Measurements from ENCODE around the gene BEST4.

DNA sequence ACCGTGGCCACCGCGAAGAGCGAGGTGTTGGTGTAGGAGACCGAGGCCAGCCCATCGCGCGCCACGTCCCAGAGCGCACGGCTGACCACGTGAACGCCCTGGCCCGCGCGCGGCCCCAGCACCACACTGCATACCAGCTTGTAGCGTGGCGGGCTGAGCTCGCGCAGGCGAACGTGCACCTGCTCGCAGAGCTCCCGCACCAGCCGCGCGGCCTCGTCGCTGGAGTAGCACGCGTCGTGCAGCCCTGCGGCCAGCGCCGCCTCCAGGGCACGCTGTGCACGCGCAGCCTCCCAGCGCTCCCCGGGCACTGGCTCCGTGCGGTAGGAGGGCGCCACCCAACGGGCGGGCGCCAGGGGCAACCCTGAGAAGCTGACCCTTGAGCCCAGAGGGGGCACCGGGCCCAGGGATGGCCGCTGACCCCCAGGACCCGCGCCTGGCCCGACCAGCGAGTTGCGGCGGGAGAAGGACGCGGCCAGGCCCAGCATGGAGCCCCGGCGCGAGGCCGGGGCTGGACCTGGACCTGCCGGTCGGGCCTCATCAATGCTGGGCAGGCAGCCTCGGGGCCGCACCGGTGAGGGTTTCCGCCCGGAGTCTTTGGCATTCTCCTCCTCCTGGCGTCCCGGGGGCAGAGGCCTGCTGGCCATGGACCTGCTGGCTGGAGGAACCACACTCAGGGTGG, 18.2 kb upstream of the BEST4 start:
- TF ChIP-seq POLR2AphosphoS5 (IDR thresholded peaks at IDR 0.05; ENCODE audit: low read depth, low read length) = no peak
- TF ChIP-seq TAF1 (IDR thresholded peaks at IDR 0.05; ENCODE audit: borderline replicate concordance, insufficient read depth, low read length) = no peak
- no peak for TF ChIP-seq REST (IDR thresholded peaks at IDR 0.05; ENCODE audit: insufficient read depth in 1 of 2, low read depth in 2 of 2, low read length in 2 of 2)

Measured in PFSK-1 (cell line).